A673 (cell line): ENCODE data around the gene ESPN. TPM values are rescaled to one million over a fixed set of nuclear protein-coding genes. Genes with fewer than 3 reads are reported as not detected.

Experiments used
- BruUV-seq: library from RNA; stranded (reverse); fragments of 400-500 nt; replicated peaks from 2 replicates; lab custom pipeline; 2021; lab: Mats Ljungman, UMichigan
- CTCF ChIA-PET: fragments of 300-600 bp; sonication (Branson Sonifier 250); formaldehyde crosslinking; loops from one replicate; lab custom pipeline; 2022; ENCODE audit warnings: antibody characterized with exemption; lab: Charles Lee
- POLR2A ChIA-PET: fragments of 300-600 bp; sonication (Branson Sonifier 250); formaldehyde crosslinking; loops from one replicate; lab custom pipeline; 2022; ENCODE audit warnings: antibody characterized with exemption; ENCODE audit not compliant: low non-redundant PET; lab: Charles Lee
- DNase-seq: peaks from one replicate; pipeline ENCODE4 v3.0.0-alpha.2; 2015; ENCODE audit warnings: low spot score
- H3K27ac ChIP-seq: fragments of 200-600 bp; sonication (generic); 2 replicates; pipeline ENCODE4 v1.5.1; 2016; ENCODE audit warnings: mixed run types, low read depth, mild to moderate bottlenecking, mixed read lengths, antibody characterized with exemption, low read length; ENCODE audit not compliant: poor library complexity, severe bottlenecking
- H3K27me3 ChIP-seq: fragments of 200-600 bp; sonication (generic); replicated peaks from 2 replicates; pipeline ENCODE4 v1.6.1; 2017; ENCODE audit warnings: mixed run types, low read depth, mild to moderate bottlenecking, mixed read lengths, antibody characterized with exemption, low read length; ENCODE audit not compliant: insufficient read depth, poor library complexity
- H3K36me3 ChIP-seq: fragments of 200-600 bp; sonication (generic); 2 replicates; pipeline ENCODE4 v1.6.1; 2016; ENCODE audit warnings: mixed run types, mild to moderate bottlenecking, mixed read lengths, antibody characterized with exemption, low read length; ENCODE audit not compliant: insufficient read depth, poor library complexity, severe bottlenecking
- H3K4me1 ChIP-seq: fragments of 200-600 bp; sonication (generic); 2 replicates; pipeline ENCODE4 v1.6.1; 2017; ENCODE audit warnings: mixed run types, mild to moderate bottlenecking, mixed read lengths, antibody characterized with exemption, low read length; ENCODE audit not compliant: insufficient read depth, poor library complexity, severe bottlenecking
- H3K4me3 ChIP-seq: fragments of 200-600 bp; sonication (generic); 2 replicates; pipeline ENCODE4 v1.5.1; 2016; ENCODE audit warnings: low read depth, mixed run types, mild to moderate bottlenecking, mixed read lengths, low read length; ENCODE audit not compliant: poor library complexity, severe bottlenecking
- H3K9me3 ChIP-seq: fragments of 200-600 bp; sonication (generic); 2 replicates; pipeline ENCODE4 v1.6.1; 2016; ENCODE audit warnings: mixed run types, low read depth, mild to moderate bottlenecking, mixed read lengths, antibody characterized with exemption, low read length; ENCODE audit not compliant: poor library complexity, severe bottlenecking
- EZH2 ChIP-seq: fragments of 200-600 bp; sonication (generic); IDR thresholded peaks from 2 replicates; pipeline ENCODE4 v1.6.1; 2017; ENCODE audit warnings: borderline replicate concordance, low read depth, mild to moderate bottlenecking, mixed read lengths, antibody characterized with exemption, low read length; ENCODE audit not compliant: poor library complexity, severe bottlenecking
- intact Hi-C: fragments of 100-400 bp; cut with micrococcal nuclease; formaldehyde crosslinking; loops from one replicate; pipeline ENCODE4 v1.10.0; 2022; ENCODE audit not compliant: unreplicated experiment
- total RNA-seq: library from RNA; stranded (reverse); gene quantifications from 2 replicates; pipeline ENCODE4 v1.2.3, GENCODE V29; 2021
- TF ChIP-seq, protein P1 (sequence below): fragments of 300-800, 200-600 bp; sonication (generic); conservative IDR thresholded peaks from 2 replicates; pipeline ENCODE4 v1.5.1; 2017; ENCODE audit warnings: low read depth, mild to moderate bottlenecking, antibody characterized with exemption, low read length, moderate library complexity, mixed read lengths

ESPN gene
- total RNA-seq, 1 experiment from 2014 or later = not detected

GRCh38 chr1:6500544-6501278 is 76.1 kb downstream of the ESPN start:
- no peak for TF ChIP-seq EZH2
- TF ChIP-seq, protein P1, sequence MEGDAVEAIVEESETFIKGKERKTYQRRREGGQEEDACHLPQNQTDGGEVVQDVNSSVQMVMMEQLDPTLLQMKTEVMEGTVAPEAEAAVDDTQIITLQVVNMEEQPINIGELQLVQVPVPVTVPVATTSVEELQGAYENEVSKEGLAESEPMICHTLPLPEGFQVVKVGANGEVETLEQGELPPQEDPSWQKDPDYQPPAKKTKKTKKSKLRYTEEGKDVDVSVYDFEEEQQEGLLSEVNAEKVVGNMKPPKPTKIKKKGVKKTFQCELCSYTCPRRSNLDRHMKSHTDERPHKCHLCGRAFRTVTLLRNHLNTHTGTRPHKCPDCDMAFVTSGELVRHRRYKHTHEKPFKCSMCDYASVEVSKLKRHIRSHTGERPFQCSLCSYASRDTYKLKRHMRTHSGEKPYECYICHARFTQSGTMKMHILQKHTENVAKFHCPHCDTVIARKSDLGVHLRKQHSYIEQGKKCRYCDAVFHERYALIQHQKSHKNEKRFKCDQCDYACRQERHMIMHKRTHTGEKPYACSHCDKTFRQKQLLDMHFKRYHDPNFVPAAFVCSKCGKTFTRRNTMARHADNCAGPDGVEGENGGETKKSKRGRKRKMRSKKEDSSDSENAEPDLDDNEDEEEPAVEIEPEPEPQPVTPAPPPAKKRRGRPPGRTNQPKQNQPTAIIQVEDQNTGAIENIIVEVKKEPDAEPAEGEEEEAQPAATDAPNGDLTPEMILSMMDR = no peak
- no peaks in the 10 kb centered on the region for H3K27me3 ChIP-seq
- no peaks in the 10 kb centered on the region for H3K36me3 ChIP-seq
- intact Hi-C loops = no loop called here
- H3K4me3 ChIP-seq = no peak overlapping the region
- no peaks in the 10 kb centered on the region for H3K9me3 ChIP-seq
- CTCF ChIA-PET = no interaction called here
- POLR2A ChIA-PET = no interaction called here
- H3K27ac ChIP-seq = no peak overlapping the region
- no peak for DNase-seq
- no TSS peak for BruUV-seq
- H3K4me1 ChIP-seq = peaks cover 6% of the 10 kb centered on the region

DNA sequence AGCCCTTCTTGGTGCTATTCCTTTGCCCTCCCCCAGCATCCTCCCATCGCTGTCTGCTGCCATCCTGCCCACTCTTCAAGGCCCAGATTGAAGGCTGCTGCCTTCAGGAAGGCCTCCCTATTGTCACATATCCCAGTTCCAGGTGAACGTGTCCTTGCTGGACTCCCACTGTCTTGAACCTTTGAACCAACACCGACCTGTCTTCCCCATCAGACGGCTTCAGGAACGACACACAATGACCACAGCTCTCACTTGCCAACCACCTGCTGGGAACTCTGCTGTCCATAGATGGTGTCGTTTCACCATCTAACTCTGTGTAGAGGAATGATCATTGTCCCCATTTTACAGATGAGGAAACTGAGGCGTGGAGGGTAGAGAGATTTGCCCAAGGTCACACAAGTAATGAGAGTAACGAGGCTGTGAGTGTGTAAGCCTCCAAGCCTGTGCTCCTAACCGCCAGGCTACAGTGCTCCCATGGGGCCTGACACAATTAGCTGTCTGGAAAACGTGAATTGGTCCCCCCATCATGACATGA is 76.8 kb downstream of the ESPN start:
- H3K36me3 ChIP-seq = no peaks in the 10 kb centered on the region
- no peaks in the 10 kb centered on the region for H3K27me3 ChIP-seq
- no peak for DNase-seq
- TF ChIP-seq EZH2 = no peak
- H3K4me1 ChIP-seq = peaks cover 6% of the 10 kb centered on the region
- POLR2A ChIA-PET = no interaction called here
- intact Hi-C loops = no loop called here
- H3K4me3 ChIP-seq = no peak overlapping the region
- no peaks in the 10 kb centered on the region for H3K9me3 ChIP-seq
- H3K27ac ChIP-seq = no peak overlapping the region
- CTCF ChIA-PET = no interaction called here
- BruUV-seq = no TSS peak

GRCh38 chr1:6502000-6502891 is 77.7 kb downstream of the ESPN start:
- no peaks in the 10 kb centered on the region for H3K27me3 ChIP-seq
- intact Hi-C loops = no loop called here
- no peaks in the 10 kb centered on the region for H3K4me1 ChIP-seq
- no peaks in the 10 kb centered on the region for H3K9me3 ChIP-seq
- no peaks in the 10 kb centered on the region for H3K36me3 ChIP-seq
- BruUV-seq = no TSS peak
- DNase-seq = no peak
- H3K4me3 ChIP-seq = no peak overlapping the region
- ChIA-PET CTCF (interaction anchor here (0.5 to 1.0 kb wide), 2 partner anchors 12 to 92 kb away, joined by 5 to 6 read pairs; no protein-coding TSS in a partner anchor), POLR2A (no interaction called here)
- H3K27ac ChIP-seq = no peak overlapping the region
- no peak for TF ChIP-seq EZH2
- TF ChIP-seq, protein P1 = no peak
